Activated CD8-positive, alpha-beta memory T cell treated with anti-CD3 and anti-CD28 coated beads, Interleukin-2, amount 10 ng/mL, durations not matched to agents 7 days and 5 days (primary cell): ENCODE measurements around the gene CD209. TPM values are rescaled to one million over a fixed set of nuclear protein-coding genes. Genes with fewer than 3 reads are reported as not detected.
"Not testable (repeated sequence)": the region's sequence is repeated elsewhere in the genome, so short reads cannot be mapped to it uniquely, and the experiment has no call there.

Experiments used
- ATAC-seq: fragments of 150-1000 bp; cut with Tn5 transposase; one replicate; pipeline ENCODE4 v1.10.0; 2021; ENCODE audit warnings: moderate library complexity
- CTCF ChIA-PET: fragments of 350-600 bp; sonication (Branson Sonifier 250); formaldehyde crosslinking; loops from one replicate; lab custom pipeline; 2021; ENCODE audit warnings: antibody characterized with exemption; lab: Charles Lee
- DNase-seq: peaks from one replicate; pipeline ENCODE4 v3.0.0-alpha.2; 2020
- H3K27ac Mint-ChIP-seq: one replicate; pipeline ENCODE4 v1.8.0; 2021; ENCODE audit warnings: mild to moderate bottlenecking, mixed read lengths
- H3K27me3 Mint-ChIP-seq: one replicate; pipeline ENCODE4 v1.8.0; 2021; ENCODE audit warnings: mixed read lengths
- H3K36me3 Mint-ChIP-seq: one replicate; pipeline ENCODE4 v1.8.0; 2021; ENCODE audit warnings: mild to moderate bottlenecking, mixed read lengths
- H3K4me1 Mint-ChIP-seq: one replicate; pipeline ENCODE4 v1.8.0; 2021; ENCODE audit warnings: mixed read lengths
- H3K4me3 Mint-ChIP-seq: one replicate; pipeline ENCODE4 v1.8.0; 2021; ENCODE audit warnings: mild to moderate bottlenecking, moderate library complexity, mixed read lengths
- H3K9me3 Mint-ChIP-seq: one replicate; pipeline ENCODE4 v1.8.0; 2022; ENCODE audit warnings: low read depth, mixed read lengths
- total RNA-seq, 2 experiments: library from RNA; stranded (reverse); gene quantifications; one replicate each; pipeline ENCODE4 v1.2.3, GENCODE V29; 2021

The CD209 gene, protein sequence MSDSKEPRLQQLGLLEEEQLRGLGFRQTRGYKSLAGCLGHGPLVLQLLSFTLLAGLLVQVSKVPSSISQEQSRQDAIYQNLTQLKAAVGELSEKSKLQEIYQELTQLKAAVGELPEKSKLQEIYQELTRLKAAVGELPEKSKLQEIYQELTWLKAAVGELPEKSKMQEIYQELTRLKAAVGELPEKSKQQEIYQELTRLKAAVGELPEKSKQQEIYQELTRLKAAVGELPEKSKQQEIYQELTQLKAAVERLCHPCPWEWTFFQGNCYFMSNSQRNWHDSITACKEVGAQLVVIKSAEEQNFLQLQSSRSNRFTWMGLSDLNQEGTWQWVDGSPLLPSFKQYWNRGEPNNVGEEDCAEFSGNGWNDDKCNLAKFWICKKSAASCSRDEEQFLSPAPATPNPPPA
- total RNA-seq: not detected

DNA sequence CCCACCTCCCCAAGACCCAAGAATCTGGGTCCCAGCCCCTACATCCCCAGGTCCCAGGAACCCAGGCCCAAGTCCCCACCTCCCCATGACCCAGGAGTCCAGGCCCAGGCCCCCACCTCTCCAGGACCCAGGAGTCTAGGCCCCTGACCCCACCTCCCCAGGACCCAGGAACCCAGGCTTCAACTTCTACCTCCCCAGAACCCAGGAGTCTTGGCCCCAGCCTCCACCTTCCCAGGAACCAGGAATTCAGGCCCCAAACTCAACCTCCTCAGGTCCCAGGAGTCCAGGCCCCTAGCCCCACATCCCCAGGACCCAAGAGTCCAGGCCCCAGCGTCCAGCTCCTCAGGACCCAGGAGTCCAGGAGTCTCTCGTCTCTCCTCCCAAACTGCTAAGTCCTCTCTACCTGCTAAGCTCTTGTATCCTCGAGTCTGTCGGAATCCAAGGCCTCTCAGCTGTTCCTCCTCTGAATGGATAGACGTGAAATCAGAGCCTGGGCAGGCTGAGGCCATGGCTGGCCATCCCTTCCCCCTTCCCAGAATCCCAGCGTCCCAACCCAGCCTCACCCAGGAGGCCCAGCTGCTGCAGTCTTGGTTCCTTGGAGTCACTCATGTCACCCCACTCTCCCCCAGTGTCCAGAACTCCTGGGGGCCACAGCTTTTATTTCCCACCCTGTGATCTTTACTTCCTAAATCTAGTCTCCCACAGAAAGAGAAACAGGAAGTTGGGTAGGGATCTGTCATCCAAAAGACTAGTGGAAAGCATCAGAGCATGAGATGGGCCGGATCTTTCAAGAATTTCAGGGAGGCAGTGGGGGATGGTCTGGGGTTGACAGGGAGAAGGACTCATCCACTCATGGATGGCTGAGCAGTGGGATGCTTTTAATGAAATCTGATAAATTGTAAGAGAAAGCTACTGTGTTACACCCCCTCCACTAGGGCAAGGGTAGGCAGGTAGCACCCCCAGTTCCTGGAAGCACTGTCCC lies at the start of gene CD209:
Gene CD209 (minus strand): TSS at position 632 of the 982 bp plus-strand sequence. CDS start 23 bp downstream, at position 609.
- H3K4me3 Mint-ChIP-seq: no peak within 1 kb of the TSS
- no peak within 1 kb of the TSS for H3K27ac Mint-ChIP-seq
- H3K27me3 Mint-ChIP-seq: peaks cover 17% of the 10 kb centered on the region
- DNase-seq: no peak
- H3K9me3 Mint-ChIP-seq: peaks cover 8% of the 10 kb centered on the region
- peaks cover 5% of the 10 kb centered on the region for H3K4me1 Mint-ChIP-seq
- peaks cover 2% of the 10 kb centered on the region for H3K36me3 Mint-ChIP-seq
- no peak for ATAC-seq
- CTCF ChIA-PET: no interaction called here

DNA sequence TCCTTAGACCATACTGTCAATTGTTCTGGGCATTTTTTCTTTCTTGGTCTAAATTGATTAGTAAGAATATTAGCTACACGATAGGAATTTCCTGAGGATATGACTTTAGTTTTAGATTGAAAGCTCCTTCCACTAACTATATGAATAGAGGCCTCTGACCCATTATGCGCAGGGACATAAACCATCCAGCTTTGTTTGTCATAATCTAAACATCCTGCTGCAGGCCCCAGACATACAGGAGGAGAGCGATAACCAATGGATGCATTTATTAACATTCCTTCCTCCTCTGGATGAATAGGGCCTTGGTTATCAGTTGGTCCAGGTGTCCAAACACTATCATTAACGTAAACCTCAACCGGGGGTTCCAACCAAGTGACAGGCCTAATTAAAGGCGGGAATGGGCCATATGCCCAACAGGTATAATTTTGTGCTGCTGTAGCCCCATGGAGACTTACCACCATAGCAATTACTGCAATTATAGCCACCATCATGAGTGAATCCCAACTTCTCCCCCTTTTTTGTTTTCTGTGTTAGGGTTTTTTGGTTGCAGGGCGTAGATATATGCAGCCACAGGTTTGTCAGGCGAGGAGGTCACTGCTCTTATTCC lies 48.3 kb upstream of the CD209 start:
- Mint-ChIP-seq H3K36me3 (no peaks in the 10 kb centered on the region), H3K9me3 (no peaks in the 10 kb centered on the region), H3K4me1 (peaks cover 2% of the 10 kb centered on the region), H3K4me3 (no peak overlapping the region), H3K27me3 (peaks cover 58% of the 10 kb centered on the region), H3K27ac (no peak overlapping the region)
- ATAC-seq: no peak
- no peak for DNase-seq
- CTCF ChIA-PET: interaction anchor here (1.2 to 1.5 kb wide), 2 partner anchors 115 to 227 kb away, joined by 3 to 4 read pairs; partner anchors contain the start of gene TRAPPC5

DNA sequence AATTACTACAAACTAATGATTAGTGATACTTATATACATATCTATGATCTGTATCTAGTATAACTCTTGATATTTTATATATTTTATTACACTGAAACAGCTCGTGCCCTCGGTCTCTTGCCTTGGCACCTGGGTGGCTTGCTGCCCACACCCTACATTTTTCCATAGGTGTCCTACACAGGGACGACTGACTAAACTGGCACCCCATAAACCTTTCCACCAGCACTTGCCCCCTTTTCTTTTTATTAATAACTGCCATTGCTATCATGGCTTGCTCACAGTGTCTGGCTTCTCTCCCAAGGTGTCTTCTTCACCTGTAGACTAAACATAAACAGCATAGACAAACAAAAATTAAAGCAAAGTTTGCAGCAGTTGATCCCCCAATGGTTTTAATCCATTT lies 46.2 kb upstream of the CD209 start:
- DNase-seq (no peak), ATAC-seq (no peak)
- Mint-ChIP-seq H3K27me3 (peaks cover 52% of the 10 kb centered on the region), H3K4me3 (no peak overlapping the region), H3K4me1 (no peaks in the 10 kb centered on the region), H3K27ac (no peak overlapping the region), H3K9me3 (no peaks in the 10 kb centered on the region), H3K36me3 (no peaks in the 10 kb centered on the region)
- CTCF ChIA-PET: no interaction called here

DNA sequence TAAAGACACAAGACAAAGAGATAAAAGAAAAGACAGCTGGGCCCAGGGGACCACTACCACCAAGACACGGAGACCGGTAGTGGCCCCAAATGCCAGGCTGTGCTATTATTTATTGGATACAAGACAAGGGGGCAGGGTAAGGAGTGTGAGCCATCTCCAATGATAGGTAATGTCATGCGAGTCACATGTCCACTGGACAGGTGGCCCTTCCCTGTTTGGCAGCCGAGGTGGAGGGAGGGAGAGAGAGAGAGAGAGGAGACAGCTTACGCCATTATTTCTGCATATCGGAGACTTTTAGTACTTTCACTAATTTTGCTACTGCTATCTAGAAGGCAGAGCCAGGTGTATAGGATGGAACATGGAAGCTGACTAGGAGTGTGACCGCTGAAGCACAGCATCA lies 45.4 kb upstream of the CD209 start:
- not testable (repeated sequence) for H3K4me3 Mint-ChIP-seq, H3K4me1 Mint-ChIP-seq, DNase-seq, ATAC-seq, H3K27ac Mint-ChIP-seq, H3K9me3 Mint-ChIP-seq, H3K36me3 Mint-ChIP-seq
- CTCF ChIA-PET: interaction anchor here (0.6 to 1.0 kb wide), 2 partner anchors 112 to 269 kb away, joined by 3 read pairs; partner anchors contain the start of gene TRAPPC5
- peaks cover 48% of the 10 kb centered on the region for H3K27me3 Mint-ChIP-seq

DNA sequence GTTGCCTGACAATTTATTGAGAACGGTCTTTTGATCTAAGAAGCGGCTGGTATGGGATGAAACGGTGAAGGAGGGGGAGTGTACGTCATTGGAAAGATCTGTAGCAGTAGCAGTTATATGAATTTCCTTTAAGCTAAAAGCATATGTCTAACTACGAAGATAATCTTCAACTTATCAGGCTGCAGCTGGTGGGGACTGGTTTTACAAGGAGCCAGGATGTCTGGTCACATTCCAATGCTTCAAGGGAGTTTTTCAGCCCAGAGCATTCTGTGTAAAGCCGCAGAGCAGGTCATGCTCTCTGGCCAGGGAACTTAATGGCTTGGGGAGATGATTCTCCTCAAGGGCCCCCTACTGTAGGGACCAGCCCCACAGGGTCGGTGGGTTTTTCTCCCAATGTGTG lies 44.9 kb upstream of the CD209 start:
- no peaks in the 10 kb centered on the region for H3K4me1 Mint-ChIP-seq
- no peaks in the 10 kb centered on the region for H3K36me3 Mint-ChIP-seq
- ATAC-seq (no peak), DNase-seq (no peak)
- no peak overlapping the region for H3K4me3 Mint-ChIP-seq
- H3K27ac Mint-ChIP-seq: no peak overlapping the region
- no peaks in the 10 kb centered on the region for H3K9me3 Mint-ChIP-seq
- H3K27me3 Mint-ChIP-seq: peaks cover 49% of the 10 kb centered on the region
- CTCF ChIA-PET: interaction anchor here (0.6 to 1.0 kb wide), 2 partner anchors 111 to 268 kb away, joined by 3 read pairs; partner anchors contain the start of gene TRAPPC5

DNA sequence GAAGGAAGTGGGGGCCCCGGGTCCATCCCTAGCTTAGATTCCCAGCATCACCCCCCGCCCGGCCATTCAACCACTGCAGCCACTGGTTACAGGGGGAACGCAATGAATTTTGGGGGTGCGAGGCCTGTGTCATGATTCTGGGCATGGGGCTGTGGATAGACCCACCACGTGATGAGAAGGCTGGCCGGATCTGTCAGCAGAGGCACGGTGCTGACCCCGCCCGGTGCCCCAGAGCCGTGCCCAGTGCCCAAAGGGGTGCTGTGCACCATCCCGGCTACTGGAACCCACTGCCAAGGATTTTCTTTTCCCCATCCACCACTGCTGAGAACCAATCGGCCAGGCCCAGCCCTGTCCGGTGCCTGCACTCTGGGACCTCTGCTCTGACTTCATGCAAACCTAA lies 43.1 kb upstream of the CD209 start:
- DNase-seq (no peak), ATAC-seq (no peak)
- Mint-ChIP-seq H3K27me3 (peaks cover 46% of the 10 kb centered on the region), H3K27ac (no peak overlapping the region), H3K36me3 (no peaks in the 10 kb centered on the region), H3K4me1 (no peaks in the 10 kb centered on the region), H3K4me3 (no peak overlapping the region), H3K9me3 (no peaks in the 10 kb centered on the region)
- CTCF ChIA-PET: no interaction called here

DNA sequence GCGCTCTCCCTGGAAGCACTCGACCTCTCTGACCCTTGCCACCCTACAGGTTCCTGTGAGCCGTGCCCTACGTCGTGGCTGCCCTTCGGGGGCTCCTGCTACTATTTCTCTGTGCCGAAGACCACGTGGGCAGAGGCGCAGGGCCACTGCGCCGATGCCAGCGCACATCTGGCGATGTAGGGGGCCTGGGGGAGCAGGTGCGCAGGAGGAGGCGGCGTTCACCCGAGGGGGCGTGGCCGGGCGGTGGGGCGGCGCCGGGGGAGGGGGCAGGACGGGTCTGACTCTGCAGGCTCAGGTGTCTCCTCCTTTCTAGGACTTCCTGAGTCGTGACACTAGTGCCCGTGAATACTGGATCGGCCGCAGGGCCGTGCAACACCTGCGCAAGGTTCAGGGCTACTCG lies 42.1 kb upstream of the CD209 start:
- H3K27ac Mint-ChIP-seq: no peak overlapping the region
- CTCF ChIA-PET: no interaction called here
- H3K36me3 Mint-ChIP-seq: no peaks in the 10 kb centered on the region
- H3K9me3 Mint-ChIP-seq: no peaks in the 10 kb centered on the region
- H3K27me3 Mint-ChIP-seq: peaks cover 51% of the 10 kb centered on the region
- no peak for ATAC-seq
- no peak for DNase-seq
- no peaks in the 10 kb centered on the region for H3K4me1 Mint-ChIP-seq
- no peak overlapping the region for H3K4me3 Mint-ChIP-seq

DNA sequence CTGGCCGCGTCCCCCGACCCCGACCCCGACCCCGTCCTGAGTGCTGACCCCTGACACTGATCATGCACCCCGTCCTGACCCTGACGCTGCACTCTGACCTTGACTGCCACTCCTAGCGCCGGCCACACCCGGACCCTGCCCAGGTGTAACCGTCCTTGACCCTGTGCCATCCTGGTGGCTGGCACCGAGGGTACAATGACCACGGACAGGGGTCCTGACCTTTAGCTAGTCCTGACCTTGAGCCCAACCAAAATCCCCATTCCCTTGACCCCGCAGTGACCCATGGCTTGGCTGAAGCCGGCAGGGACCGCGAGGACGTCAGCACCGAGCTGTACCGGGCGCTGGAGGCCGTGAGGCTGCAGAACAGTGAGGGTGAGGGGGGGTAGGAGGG lies 41.6 kb upstream of the CD209 start:
- ATAC-seq (no peak), DNase-seq (no peak)
- CTCF ChIA-PET: no interaction called here
- Mint-ChIP-seq H3K27me3 (peaks cover 51% of the 10 kb centered on the region), H3K9me3 (no peaks in the 10 kb centered on the region), H3K27ac (no peak overlapping the region), H3K36me3 (no peaks in the 10 kb centered on the region), H3K4me1 (no peaks in the 10 kb centered on the region), H3K4me3 (no peak overlapping the region)

DNA sequence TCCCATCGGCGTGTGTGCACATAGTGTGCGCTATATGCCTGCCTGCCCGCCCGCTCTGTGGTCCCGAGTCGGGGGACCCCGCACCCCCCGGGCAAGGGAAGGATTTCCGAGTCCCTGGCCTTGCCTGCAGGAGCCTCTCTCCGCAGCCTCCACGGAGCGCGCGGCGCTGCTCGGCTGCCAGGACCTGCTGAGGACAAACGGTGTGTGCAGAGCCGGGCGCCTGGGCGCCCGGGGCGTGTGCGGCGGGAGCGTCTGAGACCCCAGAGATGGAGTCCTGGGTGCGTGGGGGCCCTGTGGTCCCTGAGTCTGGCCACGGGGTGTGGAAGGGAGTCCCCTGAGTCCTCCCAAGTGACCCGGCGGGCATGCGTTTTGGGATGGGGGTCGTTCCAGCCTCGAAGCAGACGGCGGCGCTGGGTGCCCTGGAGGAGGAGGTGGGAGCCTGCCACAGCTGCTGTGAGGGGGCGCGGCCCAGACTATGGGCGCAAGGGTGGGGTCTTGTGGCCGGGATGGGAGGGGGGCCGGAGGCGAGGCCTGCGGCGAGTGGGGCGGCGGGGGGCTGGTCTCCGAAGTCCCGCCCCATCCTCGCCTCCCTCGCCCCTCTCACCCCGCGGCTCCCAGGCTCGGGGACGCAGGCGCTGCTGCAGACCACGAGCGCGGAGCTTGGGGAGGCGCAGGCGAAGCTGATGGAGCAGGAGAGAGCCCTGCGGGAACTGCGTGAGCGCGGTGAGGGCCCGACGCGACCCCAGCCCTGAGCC lies 41.0 kb upstream of the CD209 start:
- Mint-ChIP-seq H3K36me3 (no peaks in the 10 kb centered on the region), H3K4me1 (no peaks in the 10 kb centered on the region), H3K27me3 (peaks cover 54% of the 10 kb centered on the region), H3K27ac (no peak overlapping the region), H3K9me3 (no peaks in the 10 kb centered on the region), H3K4me3 (no peak overlapping the region)
- ATAC-seq (no peak), DNase-seq (no peak)
- CTCF ChIA-PET: no interaction called here

DNA sequence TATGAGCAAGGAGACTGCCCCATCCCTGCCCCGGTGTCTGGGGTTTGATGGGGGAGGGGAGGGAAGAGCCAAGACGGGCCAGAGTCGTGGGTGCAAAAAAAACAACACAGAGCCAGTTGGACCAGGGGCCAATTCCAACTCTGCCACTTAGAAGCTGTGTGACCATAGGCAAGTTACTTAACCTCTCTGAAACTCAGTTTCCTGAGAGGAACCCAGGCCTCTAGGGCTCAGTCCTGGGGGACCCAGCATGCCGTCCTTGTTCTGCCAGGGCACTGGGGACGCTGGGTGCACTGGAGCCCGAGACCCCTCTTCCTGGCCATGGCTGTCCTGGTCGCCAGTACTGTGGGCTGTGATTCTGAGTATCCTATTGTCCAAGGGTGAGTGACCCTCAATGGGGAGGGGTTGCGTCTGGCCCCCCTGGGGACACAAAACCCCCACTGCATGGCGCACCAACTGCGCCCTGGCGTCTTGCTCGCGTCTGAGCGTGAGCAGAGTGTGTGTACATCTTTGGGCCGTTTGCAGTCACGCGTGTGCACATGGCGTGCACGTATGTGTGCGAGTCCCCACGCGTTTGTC lies 40.4 kb upstream of the CD209 start:
- H3K27ac Mint-ChIP-seq: no peak overlapping the region
- no peaks in the 10 kb centered on the region for H3K36me3 Mint-ChIP-seq
- H3K4me3 Mint-ChIP-seq: no peak overlapping the region
- H3K27me3 Mint-ChIP-seq: peaks cover 58% of the 10 kb centered on the region
- CTCF ChIA-PET: interaction anchor here (1.4 kb wide), 1 partner anchor 107 kb away, joined by 5 read pairs; the partner anchor contains the start of gene TRAPPC5
- ATAC-seq: no peak
- no peaks in the 10 kb centered on the region for H3K9me3 Mint-ChIP-seq
- H3K4me1 Mint-ChIP-seq: no peaks in the 10 kb centered on the region
- DNase-seq: no peak

DNA sequence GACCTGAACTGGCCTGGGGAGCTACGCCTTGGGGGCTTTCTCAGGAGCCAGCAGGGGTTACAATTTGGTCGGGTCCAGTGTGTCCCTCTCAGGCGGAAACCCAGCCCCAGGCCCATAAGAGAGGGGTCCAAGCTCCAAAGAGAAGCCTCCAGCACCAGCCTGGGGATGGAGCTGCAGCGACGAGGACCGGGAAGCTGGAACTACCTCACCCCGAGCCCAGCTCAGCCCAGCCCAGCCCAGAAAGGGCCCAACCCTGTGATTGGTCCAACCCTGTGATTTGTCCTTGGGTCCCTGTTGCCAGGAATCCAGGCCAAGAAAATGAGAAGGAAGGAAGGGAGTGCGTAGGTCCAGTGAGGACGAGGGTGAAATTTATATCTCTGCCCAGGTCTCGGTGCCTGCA lies 39.8 kb upstream of the CD209 start:
- H3K9me3 Mint-ChIP-seq: no peaks in the 10 kb centered on the region
- CTCF ChIA-PET: interaction anchor here (1.4 kb wide), 1 partner anchor 106 kb away, joined by 5 read pairs; the partner anchor contains the start of gene TRAPPC5
- ATAC-seq: no peak
- H3K27ac Mint-ChIP-seq: no peak overlapping the region
- no peaks in the 10 kb centered on the region for H3K36me3 Mint-ChIP-seq
- no peak for DNase-seq
- peaks cover 55% of the 10 kb centered on the region for H3K27me3 Mint-ChIP-seq
- H3K4me1 Mint-ChIP-seq: no peaks in the 10 kb centered on the region
- H3K4me3 Mint-ChIP-seq: no peak overlapping the region

DNA sequence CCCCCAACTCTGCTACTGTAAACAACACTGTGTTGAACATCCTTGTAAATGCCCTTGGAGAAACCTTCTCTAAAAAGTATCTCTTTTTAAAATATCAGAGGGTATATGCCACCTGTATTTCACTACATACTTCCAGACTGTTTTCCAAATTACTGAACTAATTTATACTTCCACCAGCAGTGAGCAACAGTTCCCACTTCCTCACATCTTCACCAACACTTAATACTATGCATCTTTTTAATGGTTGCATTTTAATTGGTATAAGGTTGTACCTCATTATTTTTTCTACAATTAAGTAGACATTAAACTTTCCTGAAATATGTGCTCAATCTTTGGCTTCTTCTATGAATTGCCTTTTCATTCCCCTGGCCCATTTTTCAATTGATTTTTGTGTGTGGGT lies 37.5 kb upstream of the CD209 start:
- peaks cover 65% of the 10 kb centered on the region for H3K27me3 Mint-ChIP-seq
- ATAC-seq (no peak), DNase-seq (no peak)
- H3K27ac Mint-ChIP-seq: no peak overlapping the region
- H3K36me3 Mint-ChIP-seq: no peaks in the 10 kb centered on the region
- CTCF ChIA-PET: no interaction called here
- H3K9me3 Mint-ChIP-seq: no peaks in the 10 kb centered on the region
- H3K4me3 Mint-ChIP-seq: no peak overlapping the region
- H3K4me1 Mint-ChIP-seq: no peaks in the 10 kb centered on the region
